ENCODE data around the gene TFCP2L1.

TFCP2L1 gene

DNA sequence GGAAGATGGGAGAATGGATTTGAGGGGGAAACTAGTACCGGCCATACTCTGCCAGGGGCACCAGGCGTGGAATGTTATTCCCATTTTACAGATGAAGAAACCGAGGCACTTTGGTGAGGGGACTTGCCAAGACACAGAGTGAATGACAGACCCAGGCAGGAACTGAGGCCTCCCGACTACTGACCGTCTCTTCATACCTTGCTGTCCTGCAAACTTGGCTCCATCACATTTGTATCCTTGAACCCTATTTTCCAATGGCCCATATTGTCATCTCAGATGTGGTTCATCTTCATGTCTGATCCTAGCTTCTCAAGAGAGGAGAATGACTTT is 6.2 kb upstream of the TFCP2L1 start:
- Histone ChIP-seq H3K27ac (ENCODE audit: low read depth, low read length, poor library complexity, severe bottlenecking) (no peak overlapping the region), H3K36me3 (ENCODE audit: insufficient read depth, low read length) (no peaks in the 10 kb centered on the region), H3K27me3 (ENCODE audit: insufficient read depth, low read length) (peaks cover 3% of the 10 kb centered on the region; the same call in 1 of the 2 replicates), H3K9me3 (ENCODE audit: low read length) (no peaks in the 10 kb centered on the region), H4K20me1 (ENCODE audit: insufficient read depth, low read length) (no peaks in the 10 kb centered on the region), H2AFZ (ENCODE audit: low read length) (no peak overlapping the region), H3K4me3 (ENCODE audit: low read depth, low read length, poor library complexity, severe bottlenecking) (no peak overlapping the region), H3K9ac (ENCODE audit: low read length) (no peak overlapping the region), H3K9me2 (ENCODE audit: low read depth, low read length) (no peaks in the 10 kb centered on the region), H3K4me1 (ENCODE audit: insufficient read depth, low read length, severe bottlenecking) (peaks cover 5% of the 10 kb centered on the region), H3F3A (ENCODE audit: insufficient read depth, low read length) (no peaks in the 10 kb centered on the region), H3K79me2 (ENCODE audit: insufficient read depth, low read length) (no peaks in the 10 kb centered on the region), H3K4me2 (ENCODE audit: low read length) (no peak overlapping the region)
- TF ChIP-seq, protein P1, sequence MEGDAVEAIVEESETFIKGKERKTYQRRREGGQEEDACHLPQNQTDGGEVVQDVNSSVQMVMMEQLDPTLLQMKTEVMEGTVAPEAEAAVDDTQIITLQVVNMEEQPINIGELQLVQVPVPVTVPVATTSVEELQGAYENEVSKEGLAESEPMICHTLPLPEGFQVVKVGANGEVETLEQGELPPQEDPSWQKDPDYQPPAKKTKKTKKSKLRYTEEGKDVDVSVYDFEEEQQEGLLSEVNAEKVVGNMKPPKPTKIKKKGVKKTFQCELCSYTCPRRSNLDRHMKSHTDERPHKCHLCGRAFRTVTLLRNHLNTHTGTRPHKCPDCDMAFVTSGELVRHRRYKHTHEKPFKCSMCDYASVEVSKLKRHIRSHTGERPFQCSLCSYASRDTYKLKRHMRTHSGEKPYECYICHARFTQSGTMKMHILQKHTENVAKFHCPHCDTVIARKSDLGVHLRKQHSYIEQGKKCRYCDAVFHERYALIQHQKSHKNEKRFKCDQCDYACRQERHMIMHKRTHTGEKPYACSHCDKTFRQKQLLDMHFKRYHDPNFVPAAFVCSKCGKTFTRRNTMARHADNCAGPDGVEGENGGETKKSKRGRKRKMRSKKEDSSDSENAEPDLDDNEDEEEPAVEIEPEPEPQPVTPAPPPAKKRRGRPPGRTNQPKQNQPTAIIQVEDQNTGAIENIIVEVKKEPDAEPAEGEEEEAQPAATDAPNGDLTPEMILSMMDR (IDR thresholded peaks at IDR 0.05; ENCODE audit: low read length), result no peak
- no peak for TF ChIP-seq EZH2 (IDR thresholded peaks at IDR 0.05; ENCODE audit: borderline replicate concordance, low read length)

DNA sequence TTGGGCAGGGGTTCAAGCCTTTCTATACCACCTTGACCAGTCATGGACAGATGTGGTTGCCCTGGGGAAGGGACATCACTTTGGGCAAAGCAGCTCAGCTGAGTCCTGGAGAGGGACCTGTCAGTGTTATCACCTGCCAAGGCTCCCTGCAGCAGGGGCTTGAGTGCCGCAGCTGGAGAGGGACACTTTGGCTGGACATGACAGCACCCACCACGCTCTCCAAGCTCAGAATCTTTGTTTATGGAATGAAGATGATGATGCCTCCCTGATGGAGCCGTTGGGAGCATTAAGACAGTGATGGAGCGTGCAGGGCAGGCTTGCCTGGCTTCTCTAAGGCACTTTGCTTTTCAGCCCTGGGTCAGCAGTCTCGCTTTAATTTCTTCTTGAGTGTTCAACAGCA is 4.3 kb upstream of the TFCP2L1 start:
- H3F3A ChIP-seq (ENCODE audit: insufficient read depth, low read length), result no peaks in the 10 kb centered on the region
- H4K20me1 ChIP-seq (ENCODE audit: insufficient read depth, low read length), result no peaks in the 10 kb centered on the region
- TF ChIP-seq, protein P1 (IDR thresholded peaks at IDR 0.05; ENCODE audit: low read length), result no peak
- no peak for TF ChIP-seq EZH2 (IDR thresholded peaks at IDR 0.05; ENCODE audit: borderline replicate concordance, low read length)
- H3K4me3 ChIP-seq (ENCODE audit: low read depth, low read length, poor library complexity, severe bottlenecking), result no peak overlapping the region
- H3K9ac ChIP-seq (ENCODE audit: low read length), result no peak overlapping the region
- no peak overlapping the region for H3K27ac ChIP-seq (ENCODE audit: low read depth, low read length, poor library complexity, severe bottlenecking)
- H3K9me3 ChIP-seq (ENCODE audit: low read length), result no peaks in the 10 kb centered on the region
- peaks cover 10% of the 10 kb centered on the region for H3K4me1 ChIP-seq (ENCODE audit: insufficient read depth, low read length, severe bottlenecking)
- H3K79me2 ChIP-seq (ENCODE audit: insufficient read depth, low read length), result no peaks in the 10 kb centered on the region
- no peak overlapping the region for H2AFZ ChIP-seq (ENCODE audit: low read length)
- no peak overlapping the region for H3K4me2 ChIP-seq (ENCODE audit: low read length)
- H3K27me3 ChIP-seq (ENCODE audit: insufficient read depth, low read length), result no peaks in the 10 kb centered on the region
- no peaks in the 10 kb centered on the region for H3K36me3 ChIP-seq (ENCODE audit: insufficient read depth, low read length)
- H3K9me2 ChIP-seq (ENCODE audit: low read depth, low read length), result no peaks in the 10 kb centered on the region

DNA sequence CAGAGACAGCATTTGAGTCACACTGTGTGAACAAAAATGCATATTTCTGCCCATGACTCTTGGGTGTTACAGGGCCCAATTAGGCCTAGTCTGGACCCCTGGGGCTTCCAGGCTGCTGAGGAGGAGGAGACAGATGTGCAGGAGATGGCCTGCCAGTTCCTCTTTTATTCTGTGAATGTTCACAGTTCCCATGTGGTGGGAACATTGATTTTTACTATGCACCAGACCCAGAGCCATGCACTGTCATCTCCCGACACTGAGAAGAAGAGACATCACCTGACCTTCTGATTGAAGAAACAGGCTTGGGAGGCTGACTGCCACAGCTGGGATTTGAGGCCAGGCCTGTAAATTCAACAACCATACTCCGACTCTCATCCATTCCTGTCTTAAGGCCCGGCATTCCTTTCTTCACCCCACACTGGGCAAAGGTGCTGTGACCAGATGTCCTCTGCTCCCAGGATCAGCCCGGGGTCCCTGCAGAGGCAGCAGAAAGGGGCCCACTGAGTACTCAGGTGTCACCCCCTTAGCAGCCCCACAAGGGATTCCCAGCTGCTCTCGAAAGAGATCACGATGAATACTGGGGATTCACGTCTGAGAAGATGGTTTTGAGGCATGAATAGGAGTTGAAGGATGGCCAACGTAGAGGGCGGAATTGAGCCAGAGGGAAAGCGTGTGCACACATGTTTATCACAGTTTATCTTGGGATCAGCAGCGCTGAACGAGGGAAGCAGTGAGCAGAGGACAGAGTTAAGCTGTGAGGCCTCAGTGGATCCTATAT is 3.6 kb upstream of the TFCP2L1 start:
- no peak overlapping the region for H3K4me2 ChIP-seq (ENCODE audit: low read length)
- no peak overlapping the region for H3K9ac ChIP-seq (ENCODE audit: low read length)
- no peak overlapping the region for H2AFZ ChIP-seq (ENCODE audit: low read length)
- no peaks in the 10 kb centered on the region for H3K27me3 ChIP-seq (ENCODE audit: insufficient read depth, low read length)
- H3K79me2 ChIP-seq (ENCODE audit: insufficient read depth, low read length), result no peaks in the 10 kb centered on the region
- no peaks in the 10 kb centered on the region for H3K9me3 ChIP-seq (ENCODE audit: low read length)
- no peak overlapping the region for H3K27ac ChIP-seq (ENCODE audit: low read depth, low read length, poor library complexity, severe bottlenecking)
- H3K9me2 ChIP-seq (ENCODE audit: low read depth, low read length), result no peaks in the 10 kb centered on the region
- no peak overlapping the region for H3K4me3 ChIP-seq (ENCODE audit: low read depth, low read length, poor library complexity, severe bottlenecking)
- H3K36me3 ChIP-seq (ENCODE audit: insufficient read depth, low read length), result no peaks in the 10 kb centered on the region
- H4K20me1 ChIP-seq (ENCODE audit: insufficient read depth, low read length), result no peaks in the 10 kb centered on the region
- TF ChIP-seq EZH2 (IDR thresholded peaks at IDR 0.05; ENCODE audit: borderline replicate concordance, low read length), result no peak
- TF ChIP-seq, protein P1 (IDR thresholded peaks at IDR 0.05; ENCODE audit: low read length), result no peak
- peaks cover 10% of the 10 kb centered on the region for H3K4me1 ChIP-seq (ENCODE audit: insufficient read depth, low read length, severe bottlenecking)
- H3F3A ChIP-seq (ENCODE audit: insufficient read depth, low read length), result no peaks in the 10 kb centered on the region

Data from OCI-LY1 (cell line).